Activated naive CD4-positive, alpha-beta T cell treated with anti-CD3 and anti-CD28 coated beads, Interleukin-2, amount 50 U/mL, for 24 hours (primary cell): ENCODE data around the gene CXCL8.
"Not testable (repeated sequence)": the region's sequence is repeated elsewhere in the genome, so short reads cannot be mapped to it uniquely, and the experiment has no call there.

Source experiments
- H3K27ac Mint-ChIP-seq: one replicate; pipeline ENCODE4 v1.8.0; 2021; ENCODE audit warnings: mild to moderate bottlenecking, mixed read lengths
- H3K27me3 Mint-ChIP-seq: one replicate; pipeline ENCODE4 v1.8.0; 2021; ENCODE audit warnings: mixed read lengths
- H3K36me3 Mint-ChIP-seq: one replicate; pipeline ENCODE4 v1.8.0; 2021; ENCODE audit warnings: mixed read lengths
- H3K4me1 Mint-ChIP-seq: one replicate; pipeline ENCODE4 v1.8.0; 2021; ENCODE audit warnings: mixed read lengths
- H3K4me3 Mint-ChIP-seq: one replicate; pipeline ENCODE4 v1.8.0; 2021; ENCODE audit warnings: mild to moderate bottlenecking, mixed read lengths
- H3K9me3 Mint-ChIP-seq: one replicate; pipeline ENCODE4 v1.8.0; 2021; ENCODE audit warnings: mixed read lengths

The CXCL8 gene

GRCh38 chr4:73740353-73740778 lies at the start of gene CXCL8:
Gene CXCL8 (plus strand): TSS chr4:73740569. CDS start chr4:73740659, 90 bp downstream.
- no peak within 1 kb of the TSS for H3K27ac Mint-ChIP-seq
- H3K27me3 Mint-ChIP-seq = peaks cover 1% of the 10 kb centered on the region
- no peaks in the 10 kb centered on the region for H3K36me3 Mint-ChIP-seq
- H3K4me3 Mint-ChIP-seq = no peak within 1 kb of the TSS
- H3K4me1 Mint-ChIP-seq = no peaks in the 10 kb centered on the region
- no peaks in the 10 kb centered on the region for H3K9me3 Mint-ChIP-seq

- not testable (repeated sequence) for H3K9me3 Mint-ChIP-seq, H3K27me3 Mint-ChIP-seq, H3K27ac Mint-ChIP-seq, H3K4me3 Mint-ChIP-seq, H3K36me3 Mint-ChIP-seq, H3K4me1 Mint-ChIP-seq
These were observed 49.2 kb upstream of the CXCL8 start for GRCh38 chr4:73691201-73691600.

GRCh38 chr4:73691759-73692158 lies 48.6 kb upstream of the CXCL8 start:
- no peaks in the 10 kb centered on the region for H3K36me3 Mint-ChIP-seq
- H3K4me3 Mint-ChIP-seq = no peak overlapping the region
- H3K27me3 Mint-ChIP-seq = no peaks in the 10 kb centered on the region
- no peaks in the 10 kb centered on the region for H3K9me3 Mint-ChIP-seq
- no peak overlapping the region for H3K27ac Mint-ChIP-seq
- H3K4me1 Mint-ChIP-seq = no peaks in the 10 kb centered on the region

- H3K4me1 Mint-ChIP-seq = no peaks in the 10 kb centered on the region
- H3K27me3 Mint-ChIP-seq = no peaks in the 10 kb centered on the region
- H3K4me3 Mint-ChIP-seq = no peak overlapping the region
- no peaks in the 10 kb centered on the region for H3K9me3 Mint-ChIP-seq
- no peaks in the 10 kb centered on the region for H3K36me3 Mint-ChIP-seq
- no peak overlapping the region for H3K27ac Mint-ChIP-seq
These were observed 48.1 kb upstream of the CXCL8 start for GRCh38 chr4:73692254-73692653.

GRCh38 chr4:73692701-73693100 lies 47.7 kb upstream of the CXCL8 start:
- Mint-ChIP-seq H3K4me1 (no peaks in the 10 kb centered on the region), H3K27ac (no peak overlapping the region), H3K4me3 (no peak overlapping the region), H3K9me3 (no peaks in the 10 kb centered on the region), H3K36me3 (no peaks in the 10 kb centered on the region), H3K27me3 (no peaks in the 10 kb centered on the region)

- Mint-ChIP-seq H3K4me1 (no peaks in the 10 kb centered on the region), H3K27ac (no peak overlapping the region), H3K4me3 (no peak overlapping the region), H3K9me3 (no peaks in the 10 kb centered on the region), H3K27me3 (no peaks in the 10 kb centered on the region), H3K36me3 (no peaks in the 10 kb centered on the region)
These were observed 46.6 kb upstream of the CXCL8 start for GRCh38 chr4:73693811-73694210.

GRCh38 chr4:73698217-73698616 lies 42.2 kb upstream of the CXCL8 start:
- Mint-ChIP-seq H3K36me3 (no peaks in the 10 kb centered on the region), H3K4me1 (no peaks in the 10 kb centered on the region), H3K4me3 (no peak overlapping the region), H3K27me3 (no peaks in the 10 kb centered on the region), H3K9me3 (no peaks in the 10 kb centered on the region), H3K27ac (no peak overlapping the region)

- Mint-ChIP-seq H3K4me3 (no peak overlapping the region), H3K9me3 (no peaks in the 10 kb centered on the region), H3K27me3 (no peaks in the 10 kb centered on the region), H3K27ac (no peak overlapping the region), H3K36me3 (no peaks in the 10 kb centered on the region), H3K4me1 (no peaks in the 10 kb centered on the region)
These were observed 39.3 kb upstream of the CXCL8 start for GRCh38 chr4:73701116-73701515.

GRCh38 chr4:73702796-73703287 lies 37.5 kb upstream of the CXCL8 start:
- H3K36me3 Mint-ChIP-seq = no peaks in the 10 kb centered on the region
- no peak overlapping the region for H3K27ac Mint-ChIP-seq
- no peaks in the 10 kb centered on the region for H3K27me3 Mint-ChIP-seq
- H3K9me3 Mint-ChIP-seq = no peaks in the 10 kb centered on the region
- no peak overlapping the region for H3K4me3 Mint-ChIP-seq
- no peaks in the 10 kb centered on the region for H3K4me1 Mint-ChIP-seq

GRCh38 chr4:73703320-73703719 lies 37.0 kb upstream of the CXCL8 start:
- no peaks in the 10 kb centered on the region for H3K36me3 Mint-ChIP-seq
- no peaks in the 10 kb centered on the region for H3K4me1 Mint-ChIP-seq
- H3K27ac Mint-ChIP-seq = no peak overlapping the region
- H3K27me3 Mint-ChIP-seq = no peaks in the 10 kb centered on the region
- H3K9me3 Mint-ChIP-seq = no peaks in the 10 kb centered on the region
- H3K4me3 Mint-ChIP-seq = no peak overlapping the region

- no peaks in the 10 kb centered on the region for H3K27me3 Mint-ChIP-seq
- no peaks in the 10 kb centered on the region for H3K4me1 Mint-ChIP-seq
- H3K27ac Mint-ChIP-seq = no peak overlapping the region
- H3K4me3 Mint-ChIP-seq = no peak overlapping the region
- no peaks in the 10 kb centered on the region for H3K36me3 Mint-ChIP-seq
- H3K9me3 Mint-ChIP-seq = no peaks in the 10 kb centered on the region
These were observed 35.9 kb upstream of the CXCL8 start for GRCh38 chr4:73704314-73705055.

- no peaks in the 10 kb centered on the region for H3K4me1 Mint-ChIP-seq
- no peak overlapping the region for H3K27ac Mint-ChIP-seq
- no peaks in the 10 kb centered on the region for H3K9me3 Mint-ChIP-seq
- H3K36me3 Mint-ChIP-seq = no peaks in the 10 kb centered on the region
- H3K4me3 Mint-ChIP-seq = no peak overlapping the region
- H3K27me3 Mint-ChIP-seq = no peaks in the 10 kb centered on the region
These were observed 35.3 kb upstream of the CXCL8 start for GRCh38 chr4:73705056-73705432.

- H3K4me3 Mint-ChIP-seq = no peak overlapping the region
- H3K27ac Mint-ChIP-seq = no peak overlapping the region
- no peaks in the 10 kb centered on the region for H3K4me1 Mint-ChIP-seq
- no peaks in the 10 kb centered on the region for H3K36me3 Mint-ChIP-seq
- no peaks in the 10 kb centered on the region for H3K9me3 Mint-ChIP-seq
- H3K27me3 Mint-ChIP-seq = no peaks in the 10 kb centered on the region
These were observed 34.6 kb upstream of the CXCL8 start for GRCh38 chr4:73705721-73706120.

- H3K4me1 Mint-ChIP-seq = no peaks in the 10 kb centered on the region
- no peaks in the 10 kb centered on the region for H3K27me3 Mint-ChIP-seq
- H3K27ac Mint-ChIP-seq = no peak overlapping the region
- no peaks in the 10 kb centered on the region for H3K36me3 Mint-ChIP-seq
- no peak overlapping the region for H3K4me3 Mint-ChIP-seq
- no peaks in the 10 kb centered on the region for H3K9me3 Mint-ChIP-seq
These were observed 33.6 kb upstream of the CXCL8 start for GRCh38 chr4:73706811-73707210.

- Mint-ChIP-seq H3K36me3 (no peaks in the 10 kb centered on the region), H3K27ac (no peak overlapping the region), H3K27me3 (no peaks in the 10 kb centered on the region), H3K4me3 (no peak overlapping the region), H3K4me1 (no peaks in the 10 kb centered on the region), H3K9me3 (no peaks in the 10 kb centered on the region)
These were observed 33.0 kb upstream of the CXCL8 start for GRCh38 chr4:73707269-73707875.

GRCh38 chr4:73707918-73708577 lies 32.3 kb upstream of the CXCL8 start:
- H3K27me3 Mint-ChIP-seq = no peaks in the 10 kb centered on the region
- no peak overlapping the region for H3K27ac Mint-ChIP-seq
- no peak overlapping the region for H3K4me3 Mint-ChIP-seq
- no peaks in the 10 kb centered on the region for H3K36me3 Mint-ChIP-seq
- H3K9me3 Mint-ChIP-seq = no peaks in the 10 kb centered on the region
- H3K4me1 Mint-ChIP-seq = no peaks in the 10 kb centered on the region
